K562 (cell line): ENCODE measurements around the gene TUBB2A. TPM values are rescaled to one million over a fixed set of nuclear protein-coding genes. Genes with fewer than 3 reads are reported as not detected.
A peak's percentile ranks its signal among the peaks of the same experiment; 100 is the strongest.

ENCODE experiments used
- ARHGAP35 ChIP-seq: fragments of 450-650 bp; IDR thresholded peaks from 2 replicates; pipeline ENCODE4 v1.6.1; 2018; ENCODE audit not compliant: partially characterized antibody
- EHMT2 ChIP-seq: fragments of 450-650 bp; IDR thresholded peaks from 2 replicates; pipeline ENCODE4 v1.6.1; 2018; ENCODE audit warnings: antibody characterized with exemption
- ETS2 ChIP-seq: IDR thresholded peaks from 2 replicates; pipeline ENCODE4 v1.6.1; 2016; ENCODE audit warnings: borderline replicate concordance, missing genetic modification characterization, mild to moderate bottlenecking, moderate library complexity, missing compliant biosample characterization; ENCODE audit not compliant: poor library complexity, severe bottlenecking
- HINFP ChIP-seq: fragments of 450-650 bp; conservative IDR thresholded peaks from 2 replicates; pipeline ENCODE4 v1.6.1; 2016; ENCODE audit warnings: missing genetic modification characterization, low read depth, mild to moderate bottlenecking, control low read depth, missing compliant biosample characterization
- KLF1 ChIP-seq: fragments of 450-650 bp; IDR thresholded peaks from 2 replicates; pipeline ENCODE4 v1.6.1; 2016; ENCODE audit warnings: missing genetic modification characterization, missing compliant biosample characterization
- MAZ ChIP-seq, 2 experiments: fragments of 450-650 bp in 1 of 2; sonication (generic) in 1 of 2; formaldehyde crosslinking; IDR thresholded peaks in 1 of 2; conservative IDR thresholded peaks in 1 of 2; 2 replicates each; pipeline versions ENCODE4 v1.4.0 to v1.5.0; 2020; ENCODE audit warnings: mild to moderate bottlenecking in 1 of 2, missing genetic modification reagents in 1 of 2
- MYBL2 ChIP-seq, 2 experiments: fragments of 450-650 bp in 1 of 2; sonication (generic) in 1 of 2; formaldehyde crosslinking in 1 of 2; IDR thresholded peaks; 2 replicates each; pipeline versions ENCODE4 v1.6.1 to v1.8.1; 2017 to 2022; ENCODE audit warnings: borderline replicate concordance in 1 of 2, inconsistent platforms in 1 of 2, low read depth in 1 of 2, mild to moderate bottlenecking in 1 of 2, missing genetic modification reagents in 1 of 2, moderate library complexity in 1 of 2
- RBM14 ChIP-seq: fragments of 200-400 bp; formaldehyde crosslinking; IDR thresholded peaks from 2 replicates; pipeline ENCODE4 v1.6.1; 2018; ENCODE audit warnings: low read depth, mild to moderate bottlenecking, low read length, moderate library complexity, borderline replicate concordance; ENCODE audit not compliant: insufficient read depth
- SAFB ChIP-seq: fragments of 200-400 bp; formaldehyde crosslinking; IDR thresholded peaks from 2 replicates; pipeline ENCODE4 v1.6.1; 2017; ENCODE audit warnings: low read depth, low read length, borderline replicate concordance
- SMARCA4 ChIP-seq: fragments of 450-650 bp; IDR thresholded peaks from 2 replicates; pipeline ENCODE4 v1.6.1; 2016
- U2AF1 ChIP-seq: fragments of 200-400 bp; formaldehyde crosslinking; optimal IDR thresholded peaks from 2 replicates; pipeline ENCODE3; 2017; ENCODE audit warnings: mild to moderate bottlenecking, low read depth, low read length, moderate library complexity
- XRCC3 ChIP-seq: fragments of 450-650 bp; IDR thresholded peaks from 2 replicates; pipeline ENCODE4 v1.6.1; 2017; ENCODE audit warnings: mild to moderate bottlenecking, moderate library complexity
- ZNF407 ChIP-seq: fragments of 450-650 bp; IDR thresholded peaks from 2 replicates; pipeline ENCODE4 v1.6.1; 2016; ENCODE audit warnings: low read depth
- ZNF408 ChIP-seq: fragments of 250-450 bp; sonication (Bioruptor Pico); IDR thresholded peaks from 2 replicates; pipeline ENCODE4 v1.4.0; 2020; ENCODE audit warnings: low read depth, mild to moderate bottlenecking, moderate library complexity
- ZNF449 ChIP-seq: fragments of 250-450 bp; sonication (Bioruptor Pico); IDR thresholded peaks from 2 replicates; pipeline ENCODE4 v1.8.0; 2022; ENCODE audit warnings: moderate library complexity, mild to moderate bottlenecking, inconsistent platforms
- ZNF830 ChIP-seq: fragments of 250-450 bp; sonication (Bioruptor Pico); IDR thresholded peaks from 2 replicates; pipeline ENCODE4 v1.5.0; 2021; ENCODE audit warnings: mild to moderate bottlenecking
- polyA plus RNA-seq, 8 experiments: library from polyadenylated mRNA; depleted of rRNA in 4 of 8; stranded (reverse) in 5 of 8; unstranded in 3 of 8; fragments of >200 nt; fragmentation: Nextera tagmentation in 2 of 8; fragmentation: Illumina TruSeq in 1 of 8; extraction: Ambion mirVana in 2 of 8; extraction: Trizol in 1 of 8; gene quantifications; 2 replicates each; pipeline versions ENCODE4 v1.2.1 to v1.2.3, GENCODE V29; 2011 to 2014; ENCODE audit warnings: inconsistent platforms in 1 of 8, missing spikeins in 1 of 8
- total RNA-seq, 7 experiments: library from RNA; depleted of rRNA in 6 of 7; stranded (reverse); fragments of >200 nt in 6 of 7; fragmentation: Illumina TruSeq in 2 of 7; extraction: Trizol in 2 of 7; gene quantifications; 2 replicates each; pipeline versions ENCODE4 v1.2.1 to v1.2.3, GENCODE V29; 2011 to 2021; ENCODE audit warnings: low replicate concordance in 1 of 7

The TUBB2A gene
- total and polyA plus RNA-seq, 9 of the 15 experiments (the other 6 are each of a cell fraction or from before 2014, with no cell fraction given): 3.6 to 92.1 (median 45.6) TPM

- TF ChIP-seq ZNF407 (no peak), MYBL2 (IDR thresholded peaks at IDR 0.05; ENCODE audit: low read depth) (no peak), MYBL2 (CRISPR knock-in tag; IDR thresholded peaks at IDR 0.05; ENCODE audit: borderline replicate concordance) (no peak), RBM14 (0 out of 2 replicates have a peak, but pooled peaks have one; percentile 52), ZNF408 (CRISPR knock-in tag) (no peak), HINFP (tag) (no peak), ZNF830 (no peak), XRCC3 (no peak), MAZ (CRISPR knock-in tag; conservative IDR thresholded peaks at IDR 0.05 in 1 of 2, IDR thresholded peaks at IDR 0.05 in 1 of 2) (peak; percentile 96 to 100), SAFB (no peak), EHMT2 (no peak), ETS2 (no peak), ARHGAP35 (no peak), SMARCA4 (no peak), U2AF1 (peak; percentile 75), KLF1 (tag) (peak; percentile 100), ZNF449 (CRISPR knock-in tag) (no peak)
Observed at GRCh38 chr6:3157131-3157933, at the start of gene TUBB2A (continued).
